NCI-H1092 treated with DMSO at 0.1 percent for 48 hours (cell line): ENCODE results near the gene DYNC2LI1.

Source experiments
- DNase-seq: peaks from one replicate; lab custom pipeline; 2025; lab: John Stamatoyannopoulos, UW

DYNC2LI1 gene

GRCh38 chr2:43846140-43846793 is 72.4 kb downstream of the DYNC2LI1 start:
- DNase-seq = no peak

- DNase-seq = no peak
These were observed 74.4 kb downstream of the DYNC2LI1 start for GRCh38 chr2:43848214-43848613.

DNA sequence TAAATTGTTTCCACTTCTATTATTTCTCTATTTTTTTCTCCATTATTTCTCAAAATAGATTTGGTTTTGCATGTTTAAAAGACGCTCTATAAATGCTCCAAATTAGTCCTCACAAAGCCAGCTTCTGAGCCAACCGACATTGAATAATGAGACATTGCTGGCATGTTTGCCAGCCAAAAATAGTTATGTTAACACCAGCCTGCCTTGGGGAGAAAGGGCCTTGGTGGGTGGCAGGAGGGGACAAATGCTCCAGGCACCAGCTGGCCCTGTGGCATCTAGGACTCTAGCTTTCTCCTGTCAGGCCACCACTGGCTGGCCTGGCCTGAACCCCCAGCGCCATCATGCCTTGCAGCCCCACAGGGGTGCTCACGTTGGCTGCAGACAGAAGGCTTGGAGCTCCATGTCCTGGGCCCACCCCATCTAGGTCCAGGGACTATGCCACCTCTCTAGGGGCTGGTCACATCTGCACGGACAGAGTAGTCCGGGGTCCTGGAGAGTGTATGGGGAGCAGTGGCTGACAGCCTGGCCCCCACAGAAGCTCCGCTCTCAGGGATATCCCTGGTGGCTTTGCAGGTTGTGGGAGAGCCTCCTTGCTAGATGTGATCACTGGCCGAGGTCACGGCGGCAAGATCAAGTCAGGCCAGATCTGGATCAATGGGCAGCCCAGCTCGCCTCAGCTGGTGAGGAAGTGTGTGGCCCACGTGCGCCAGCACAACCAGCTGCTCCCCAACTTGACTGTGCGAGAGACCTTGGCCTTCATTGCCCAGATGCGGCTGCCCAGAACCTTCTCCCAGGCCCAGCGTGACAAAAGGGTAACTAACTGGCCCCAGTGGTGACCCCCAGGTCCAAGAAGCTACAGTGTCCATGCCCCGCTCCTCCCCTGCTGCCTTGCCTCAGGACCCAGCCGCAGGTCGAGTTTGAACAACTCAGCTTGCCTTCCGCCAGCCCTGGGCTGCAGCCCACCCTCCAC is 77.5 kb downstream of the DYNC2LI1 start:
- no peak for DNase-seq

GRCh38 chr2:43852196-43852730 is 78.4 kb downstream of the DYNC2LI1 start:
- DNase-seq = no peak

DNA sequence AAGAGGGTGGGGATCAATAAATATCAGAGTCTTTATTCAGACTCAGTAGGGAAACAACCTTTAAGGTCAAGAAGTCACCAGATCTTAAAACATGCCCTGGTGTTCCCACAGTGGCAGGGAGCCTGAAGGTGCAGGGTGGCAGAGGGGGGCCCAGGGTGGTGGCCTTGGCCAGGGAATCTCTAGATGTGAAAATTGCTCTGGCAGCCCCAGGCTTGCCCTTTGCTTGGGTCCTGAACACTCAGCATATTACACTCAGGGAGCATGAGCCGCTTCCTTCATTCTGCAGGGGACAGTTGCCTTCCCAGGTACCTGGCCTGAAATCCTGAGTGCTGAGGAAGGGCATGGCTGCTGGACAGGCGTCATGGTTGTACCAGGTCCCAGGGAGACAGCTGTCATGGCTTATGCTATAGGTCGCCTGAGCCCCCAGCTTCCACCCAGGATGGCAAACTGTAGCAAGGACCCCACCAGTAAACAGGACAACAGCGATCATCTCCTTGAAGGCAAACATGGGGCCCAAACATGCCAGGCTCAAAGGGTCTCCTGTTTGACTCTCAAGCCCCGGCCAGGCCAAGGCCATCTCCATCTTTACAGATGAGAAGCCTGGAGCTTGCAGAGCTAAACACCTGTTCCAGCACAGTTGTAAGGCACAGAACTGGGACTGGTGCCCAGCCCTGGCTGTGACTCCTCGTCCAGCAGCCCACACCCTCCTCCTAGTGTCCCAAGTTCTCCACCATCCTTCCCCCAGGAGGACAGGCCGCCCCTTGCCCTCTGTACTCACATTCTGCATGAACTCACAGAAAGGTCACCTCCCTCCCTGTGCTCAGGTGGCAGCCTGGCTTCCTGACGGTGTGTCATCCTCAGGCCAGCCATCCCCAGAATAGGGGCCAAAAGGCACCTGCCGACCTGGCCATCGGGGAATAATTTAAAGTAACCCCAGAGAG is 79.6 kb downstream of the DYNC2LI1 start:
- no peak for DNase-seq

DNA sequence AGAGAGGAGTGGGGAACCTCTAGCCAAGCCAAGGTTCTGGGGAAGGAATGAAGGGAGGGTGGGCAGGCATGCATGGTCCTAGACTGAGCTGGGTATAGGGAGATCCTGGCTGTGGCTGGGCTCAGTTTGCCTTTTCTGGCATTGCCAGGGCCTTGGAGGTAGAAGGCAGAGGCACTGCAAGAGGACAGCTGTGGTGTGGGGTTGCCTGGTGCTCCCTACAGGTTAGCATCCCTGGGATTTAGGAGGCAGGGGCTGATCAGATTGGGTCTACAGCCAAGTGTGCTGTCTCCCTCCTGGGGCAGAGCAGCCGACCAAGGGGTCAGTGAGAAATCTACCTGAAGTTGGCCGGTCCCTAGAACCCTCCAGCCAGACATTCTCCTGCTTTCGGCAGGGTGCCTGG is 80.8 kb downstream of the DYNC2LI1 start:
- no peak for DNase-seq

DNA sequence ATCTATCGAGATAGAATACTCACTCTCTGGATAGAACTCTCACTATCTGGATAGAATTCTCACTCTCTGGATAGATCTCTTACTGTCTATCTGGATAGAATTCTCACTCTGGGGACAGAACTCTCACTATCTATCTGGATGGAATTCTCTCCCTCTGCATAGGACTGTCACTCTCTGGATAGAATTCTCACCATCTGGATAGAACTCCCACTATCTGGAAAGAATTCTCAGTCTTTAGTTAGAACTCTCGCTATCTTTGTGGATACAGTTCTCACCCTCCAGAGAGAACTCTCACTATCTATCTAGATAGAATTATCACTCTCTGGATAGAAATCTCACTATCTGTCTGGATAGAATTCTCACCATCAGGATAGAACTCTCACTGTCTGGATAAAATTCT is 81.5 kb downstream of the DYNC2LI1 start:
- no peak for DNase-seq
